CD14-positive monocyte (primary cell): ENCODE measurements around the gene DNAH10. TPM values are rescaled to one million over a fixed set of nuclear protein-coding genes. Genes with fewer than 3 reads are reported as not detected.

Experiments
- DNase-seq, 3 donors: peaks; one replicate each; pipeline ENCODE4 v3.0.0-alpha.2; 2011 to 2022
- H2AFZ ChIP-seq: 2 replicates; pipeline ENCODE4 v1.6.0; 2012; ENCODE audit warnings: mild to moderate bottlenecking, low read depth, low read length, inconsistent platforms; ENCODE audit not compliant: insufficient read depth, poor library complexity, severe bottlenecking
- H3K27ac ChIP-seq, 2 donors: 1 replicate in 1 of 2; 2 replicates in 1 of 2; pipeline ENCODE4 v1.5.1; 2012 to 2013; ENCODE audit warnings: low read length in 2 of 2, control low read depth in 1 of 2, inconsistent platforms in 1 of 2, low read depth in 1 of 2, mild to moderate bottlenecking in 1 of 2
- H3K27me3 ChIP-seq, 2 donors: one replicate each; pipeline versions ENCODE4 v1.6.0 to v1.6.1; 2011 to 2013; ENCODE audit warnings: low read length in 2 of 2; ENCODE audit not compliant: control insufficient read depth in 2 of 2, insufficient read depth in 2 of 2
- H3K36me3 ChIP-seq, 2 donors: replicated peaks in 1 of 2; 1 replicate in 1 of 2; 2 replicates in 1 of 2; pipeline versions ENCODE4 v1.5.1 to v1.6.1; 2012 to 2013; ENCODE audit warnings: low read length in 2 of 2, control low read depth in 1 of 2, inconsistent platforms in 1 of 2, mild to moderate bottlenecking in 1 of 2; ENCODE audit not compliant: insufficient read depth in 2 of 2, control insufficient read depth in 1 of 2
- H3K4me1 ChIP-seq, 2 donors: 1 replicate in 1 of 2; 2 replicates in 1 of 2; pipeline versions ENCODE4 v1.5.1 to v1.6.1; 2012 to 2013; ENCODE audit warnings: low read length in 2 of 2, control low read depth in 1 of 2, inconsistent platforms in 1 of 2, mild to moderate bottlenecking in 1 of 2, moderate library complexity in 1 of 2; ENCODE audit not compliant: insufficient read depth in 2 of 2, control insufficient read depth in 1 of 2
- H3K4me2 ChIP-seq: replicated peaks from 2 replicates; pipeline ENCODE3; 2012; ENCODE audit warnings: low read length, moderate library complexity, mild to moderate bottlenecking; ENCODE audit not compliant: poor library complexity, severe bottlenecking; ENCODE audit errors: extremely low read depth
- H3K4me3 ChIP-seq, 3 experiments: fragments of 200-600 bp in 1 of 3; sonication (generic) in 1 of 3; replicated peaks in 1 of 3; 1 replicate in 2 of 3; 2 replicates in 1 of 3; pipeline ENCODE4 v1.5.1; 2011 to 2013; ENCODE audit warnings: low read length in 3 of 3, mild to moderate bottlenecking in 3 of 3, control low read depth in 2 of 3, low read depth in 2 of 3, inconsistent platforms in 1 of 3, moderate library complexity in 1 of 3
- H3K79me2 ChIP-seq: 2 replicates; pipeline ENCODE4 v1.6.0; 2012; ENCODE audit warnings: mild to moderate bottlenecking, control low read depth, inconsistent platforms, low read length, moderate library complexity; ENCODE audit not compliant: insufficient read depth
- H3K9ac ChIP-seq: 2 replicates; pipeline ENCODE4 v1.6.0; 2017; ENCODE audit warnings: low read length, mild to moderate bottlenecking; ENCODE audit not compliant: insufficient read depth, poor library complexity, severe bottlenecking
- H3K9me3 ChIP-seq, 2 donors: replicated peaks in 1 of 2; 1 replicate in 1 of 2; 2 replicates in 1 of 2; pipeline versions ENCODE4 v1.5.1 to v1.6.1; 2012 to 2013; ENCODE audit warnings: low read length in 2 of 2, control low read depth in 1 of 2; ENCODE audit not compliant: control insufficient read depth in 1 of 2, insufficient read depth in 1 of 2
- H4K20me1 ChIP-seq: 2 replicates; pipeline ENCODE4 v1.6.0; 2012; ENCODE audit warnings: mild to moderate bottlenecking, low read length, control low read depth, moderate library complexity; ENCODE audit not compliant: insufficient read depth
- H3K27ac Mint-ChIP-seq, 7 donors: one replicate each; pipeline ENCODE4 v1.8.0; 2020; ENCODE audit warnings: mild to moderate bottlenecking in 7 of 7, mixed read lengths in 7 of 7, moderate library complexity in 6 of 7, inconsistent platforms in 2 of 7
- H3K27me3 Mint-ChIP-seq, 3 donors: one replicate each; pipeline ENCODE4 v1.8.0; 2021 to 2022; ENCODE audit warnings: low read depth in 3 of 3, mild to moderate bottlenecking in 3 of 3, mixed read lengths in 3 of 3, moderate library complexity in 3 of 3, inconsistent platforms in 1 of 3
- H3K36me3 Mint-ChIP-seq, 2 donors: one replicate each; pipeline ENCODE4 v1.8.0; 2020; ENCODE audit warnings: mixed read lengths in 2 of 2, inconsistent platforms in 1 of 2, mild to moderate bottlenecking in 1 of 2
- H3K4me1 Mint-ChIP-seq: one replicate; pipeline ENCODE4 v1.8.0; 2020; ENCODE audit warnings: mild to moderate bottlenecking, mixed read lengths
- H3K4me3 Mint-ChIP-seq, 2 donors: one replicate each; pipeline ENCODE4 v1.8.0; 2020; ENCODE audit warnings: mild to moderate bottlenecking in 2 of 2, mixed read lengths in 2 of 2, moderate library complexity in 1 of 2
- H3K9me3 Mint-ChIP-seq, 7 donors: one replicate each; pipeline ENCODE4 v1.8.0; 2020 to 2022; ENCODE audit warnings: mixed read lengths in 7 of 7, mild to moderate bottlenecking in 6 of 7, moderate library complexity in 6 of 7, inconsistent platforms in 2 of 7
- CTCF ChIP-seq: fragments of 200-600 bp; IDR thresholded peaks from one replicate; pipeline ENCODE4 v1.8.0; 2022; ENCODE audit warnings: antibody characterized with exemption, mild to moderate bottlenecking
- WGBS: methylation state at CpG from one replicate; pipeline ENCODE4 v1.1.5; 2013; ENCODE audit warnings: missing lambda C conversion rate; ENCODE audit not compliant: insufficient coverage; 5-methylcytosine and 5-hydroxymethylcytosine counted together
- intact Hi-C, 2 donors: fragments of 100-400 bp; cut with micrococcal nuclease; formaldehyde crosslinking; loops; one replicate each; pipeline versions ENCODE4 v1.15.0 to v1.15.1; 2023
- polyA plus RNA-seq, 3 donors: library from polyadenylated mRNA; depleted of rRNA in 1 of 3; unstranded in 2 of 3; stranded (reverse) in 1 of 3; fragments of 300-500 nt in 2 of 3; fragments of >200 nt in 1 of 3; fragmentation: Illumina TruSeq in 2 of 3; gene quantifications; 1 replicate in 2 of 3; 2 replicates in 1 of 3; pipeline ENCODE4 v1.2.3, GENCODE V29; 2012 to 2021

Gene DNAH10
- polyA plus RNA-seq, 3 donors, result not detected

DNA sequence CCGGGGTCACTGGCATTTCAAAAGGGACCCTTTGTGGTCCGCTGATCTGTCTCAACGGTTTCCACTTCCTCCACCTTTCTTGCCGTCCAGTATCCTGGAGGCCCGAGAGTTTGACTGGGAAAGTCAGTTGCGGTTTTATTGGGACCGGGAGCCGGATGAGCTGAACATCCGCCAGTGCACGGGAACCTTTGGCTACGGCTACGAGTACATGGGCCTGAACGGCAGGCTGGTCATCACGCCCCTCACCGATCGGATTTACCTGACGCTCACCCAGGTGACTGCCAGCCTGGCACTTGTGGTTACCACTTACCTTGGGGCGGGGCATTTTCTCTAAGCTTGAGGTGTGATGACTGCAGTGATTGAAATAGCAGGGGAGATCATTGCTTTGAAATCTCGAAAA lies 83.8 kb downstream of the DNAH10 start:
- Histone ChIP-seq H3K9ac (no peak overlapping the region), H3K36me3 (no peaks in the 10 kb centered on the region), H3K27me3 (no peaks in the 10 kb centered on the region), H3K4me2 (no peak overlapping the region), H2AFZ (no peak overlapping the region), H4K20me1 (no peaks in the 10 kb centered on the region), H3K27ac (no peak overlapping the region), H3K4me3 (no peak overlapping the region), H3K9me3 (no peaks in the 10 kb centered on the region), H3K79me2 (no peaks in the 10 kb centered on the region), H3K4me1 (no peaks in the 10 kb centered on the region)
- Mint-ChIP-seq H3K9me3 (no peaks in the 10 kb centered on the region), H3K27ac (no peak overlapping the region), H3K27me3 (peaks cover 1 to 2% (median 2%) of the 10 kb centered on the region in 3 donors), H3K4me1 (no peaks in the 10 kb centered on the region), H3K4me3 (no peak overlapping the region), H3K36me3 (no peaks in the 10 kb centered on the region)
- WGBS, result 98% methylated on average over 19 of the region's 19 CpGs
- no peak for DNase-seq
- intact Hi-C loops, result no loop called here
- no peak for TF ChIP-seq CTCF

DNA sequence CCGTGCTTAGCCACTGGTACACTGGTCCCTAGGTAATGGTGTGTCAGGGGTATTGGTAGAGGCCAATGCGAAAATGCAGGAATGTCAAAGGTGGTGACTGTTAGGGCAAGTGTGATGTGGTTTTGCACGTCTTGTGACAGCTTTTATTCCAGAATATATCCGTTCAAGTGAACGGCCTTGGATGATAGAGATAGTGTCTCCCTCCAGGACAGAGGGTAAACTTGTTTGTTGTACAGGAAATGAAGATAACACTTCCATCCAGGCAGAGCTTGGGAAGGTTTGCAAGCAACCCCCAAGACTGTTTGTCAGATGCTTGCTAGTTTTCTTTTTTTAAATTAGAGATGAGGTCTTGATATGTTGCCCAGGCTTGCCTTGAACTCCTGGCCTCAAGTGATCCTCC lies 84.2 kb downstream of the DNAH10 start:
- no peaks in the 10 kb centered on the region for H3K36me3 ChIP-seq
- no peak for DNase-seq
- no peaks in the 10 kb centered on the region for H3K9me3 ChIP-seq
- H3K36me3 Mint-ChIP-seq, result no peaks in the 10 kb centered on the region
- H3K4me1 Mint-ChIP-seq, result no peaks in the 10 kb centered on the region
- H3K4me3 Mint-ChIP-seq, result no peak overlapping the region
- no peak overlapping the region for H3K27ac Mint-ChIP-seq
- H3K9me3 Mint-ChIP-seq, result no peaks in the 10 kb centered on the region
- intact Hi-C loops, result no loop called here
- H3K27ac ChIP-seq, result no peak overlapping the region
- no peak for TF ChIP-seq CTCF
- H3K27me3 Mint-ChIP-seq, result peaks cover 1 to 2% (median 2%) of the 10 kb centered on the region in 3 donors
- no peaks in the 10 kb centered on the region for H3K27me3 ChIP-seq
- no peaks in the 10 kb centered on the region for H3K4me1 ChIP-seq
- WGBS, result 90% methylated on average over 5 of the region's 5 CpGs
- no peak overlapping the region for H3K4me3 ChIP-seq
- no peaks in the 10 kb centered on the region for H3K79me2 ChIP-seq
- no peak overlapping the region for H3K9ac ChIP-seq
- H3K4me2 ChIP-seq, result no peak overlapping the region
- H2AFZ ChIP-seq, result no peak overlapping the region
- H4K20me1 ChIP-seq, result no peaks in the 10 kb centered on the region
